Activated T-cell treated with anti-CD3 and anti-CD28 coated beads, Interleukin-2, amount 50 U/mL, for 72 hours (primary cell): Measurements from ENCODE around the gene NTRK2. TPM values are rescaled to one million over a fixed set of nuclear protein-coding genes. Genes with fewer than 3 reads are reported as not detected.
"Not testable (repeated sequence)": the region's sequence is repeated elsewhere in the genome, so short reads cannot be mapped to it uniquely, and the experiment has no call there.

Source experiments
- ATAC-seq, 2 donors: fragments of 150-1000 bp; cut with Tn5 transposase; replicated peaks in 1 of 2; 2 replicates each; pipeline ENCODE4 v1.10.0; 2021; ENCODE audit warnings: moderate library complexity in 2 of 2, mild to moderate bottlenecking in 1 of 2
- DNase-seq, 2 donors: peaks; one replicate each; pipeline ENCODE4 v3.0.0; 2021 to 2022; ENCODE audit warnings: mixed read lengths in 1 of 2
- H3K27ac Mint-ChIP-seq: one replicate; pipeline ENCODE4 v1.8.0; 2022; ENCODE audit warnings: mild to moderate bottlenecking, moderate library complexity, mixed read lengths
- H3K27me3 Mint-ChIP-seq: one replicate; pipeline ENCODE4 v1.8.0; 2022; ENCODE audit warnings: low read depth, mixed read lengths
- H3K36me3 Mint-ChIP-seq, 2 donors: one replicate each; pipeline ENCODE4 v1.8.0; 2022; ENCODE audit warnings: mixed read lengths in 2 of 2, mild to moderate bottlenecking in 1 of 2; ENCODE audit not compliant: insufficient read depth in 2 of 2
- H3K4me1 Mint-ChIP-seq: one replicate; pipeline ENCODE4 v1.8.0; 2022; ENCODE audit warnings: low read depth, mixed read lengths
- H3K4me3 Mint-ChIP-seq, 2 donors: one replicate each; pipeline ENCODE4 v1.8.0; 2022; ENCODE audit warnings: mild to moderate bottlenecking in 2 of 2, mixed read lengths in 2 of 2, moderate library complexity in 2 of 2
- H3K9me3 Mint-ChIP-seq, 2 donors: one replicate each; pipeline ENCODE4 v1.8.0; 2022; ENCODE audit warnings: mixed read lengths in 2 of 2
- total RNA-seq, 2 donors: library from RNA; stranded (reverse); gene quantifications; one replicate each; pipeline ENCODE4 v1.2.3, GENCODE V29; 2022

Gene NTRK2
- total RNA-seq, 2 donors from 2014 or later = 0.41 to 3.3 TPM

- Mint-ChIP-seq H3K27me3 (no peaks in the 10 kb centered on the region), H3K9me3 (no peaks in the 10 kb centered on the region), H3K4me1 (no peaks in the 10 kb centered on the region), H3K4me3 (no peak overlapping the region), H3K36me3 (no peaks in the 10 kb centered on the region), H3K27ac (no peak overlapping the region)
- ATAC-seq = no peak
- no peak for DNase-seq
Observed at GRCh38 chr9:85045271-85045670, 375.7 kb downstream of the NTRK2 start.

GRCh38 chr9:85046475-85046874 is 376.9 kb downstream of the NTRK2 start:
- ATAC-seq (no peak), DNase-seq (no peak)
- no peak overlapping the region for H3K27ac Mint-ChIP-seq
- H3K4me3 Mint-ChIP-seq = no peak overlapping the region
- no peaks in the 10 kb centered on the region for H3K9me3 Mint-ChIP-seq
- H3K4me1 Mint-ChIP-seq = no peaks in the 10 kb centered on the region
- no peaks in the 10 kb centered on the region for H3K36me3 Mint-ChIP-seq
- H3K27me3 Mint-ChIP-seq = no peaks in the 10 kb centered on the region

GRCh38 chr9:85053206-85053786 is 383.8 kb downstream of the NTRK2 start:
- Mint-ChIP-seq H3K27me3 (peaks cover 8% of the 10 kb centered on the region), H3K36me3 (no peaks in the 10 kb centered on the region), H3K27ac (no peak overlapping the region), H3K4me1 (no peaks in the 10 kb centered on the region), H3K9me3 (no peaks in the 10 kb centered on the region), H3K4me3 (no peak overlapping the region)
- ATAC-seq (no peak), DNase-seq (no peak)

- Mint-ChIP-seq H3K27me3 (peaks cover 8% of the 10 kb centered on the region), H3K4me1 (no peaks in the 10 kb centered on the region), H3K9me3 (no peaks in the 10 kb centered on the region)
Observed at GRCh38 chr9:85054017-85054416, 384.5 kb downstream of the NTRK2 start.

GRCh38 chr9:85055506-85056202 is 386.1 kb downstream of the NTRK2 start:
- DNase-seq (no peak), ATAC-seq (no peak)
- Mint-ChIP-seq H3K27ac (no peak overlapping the region), H3K4me3 (no peak overlapping the region), H3K4me1 (no peaks in the 10 kb centered on the region), H3K9me3 (no peaks in the 10 kb centered on the region), H3K36me3 (no peaks in the 10 kb centered on the region), H3K27me3 (peaks cover 8% of the 10 kb centered on the region)

More at GRCh38 chr9:85054017-85054416, 384.5 kb downstream of the NTRK2 start:
- no peak for ATAC-seq
- Mint-ChIP-seq H3K27ac (no peak overlapping the region), H3K36me3 (no peaks in the 10 kb centered on the region), H3K4me3 (no peak overlapping the region)
- no peak for DNase-seq

- Mint-ChIP-seq H3K4me1 (no peaks in the 10 kb centered on the region), H3K36me3 (no peaks in the 10 kb centered on the region), H3K27me3 (peaks cover 8% of the 10 kb centered on the region), H3K4me3 (no peak overlapping the region), H3K9me3 (no peaks in the 10 kb centered on the region), H3K27ac (no peak overlapping the region)
- ATAC-seq (no peak), DNase-seq (no peak)
Observed at GRCh38 chr9:85056203-85056572, 386.7 kb downstream of the NTRK2 start.

- Mint-ChIP-seq H3K4me3 (no peak overlapping the region), H3K4me1 (no peaks in the 10 kb centered on the region), H3K36me3 (no peaks in the 10 kb centered on the region), H3K27me3 (no peaks in the 10 kb centered on the region), H3K9me3 (no peaks in the 10 kb centered on the region), H3K27ac (no peak overlapping the region)
- ATAC-seq = no peak
- DNase-seq = no peak
Observed at GRCh38 chr9:85061969-85062368, 392.4 kb downstream of the NTRK2 start.

- Mint-ChIP-seq H3K9me3 (no peaks in the 10 kb centered on the region), H3K27me3 (no peaks in the 10 kb centered on the region), H3K4me3 (no peak overlapping the region), H3K36me3 (no peaks in the 10 kb centered on the region), H3K4me1 (no peaks in the 10 kb centered on the region), H3K27ac (no peak overlapping the region)
- no peak for DNase-seq
- ATAC-seq = no peak
Observed at GRCh38 chr9:85062385-85063022, 393.0 kb downstream of the NTRK2 start.

- Mint-ChIP-seq H3K4me3 (no peak overlapping the region), H3K36me3 (no peaks in the 10 kb centered on the region), H3K27me3 (no peaks in the 10 kb centered on the region), H3K27ac (no peak overlapping the region), H3K4me1 (no peaks in the 10 kb centered on the region), H3K9me3 (peaks cover 0 to 3% of the 10 kb centered on the region in 2 donors)
- no peak for DNase-seq
- ATAC-seq = no peak
Observed at GRCh38 chr9:85064811-85065371, 395.4 kb downstream of the NTRK2 start.

GRCh38 chr9:85067792-85068191 is 398.3 kb downstream of the NTRK2 start:
- Mint-ChIP-seq H3K9me3 (peaks cover 2 to 3% of the 10 kb centered on the region in 2 donors), H3K36me3 (no peaks in the 10 kb centered on the region), H3K4me3 (no peak overlapping the region), H3K4me1 (no peaks in the 10 kb centered on the region), H3K27ac (no peak overlapping the region), H3K27me3 (no peaks in the 10 kb centered on the region)
- DNase-seq = no peak
- no peak for ATAC-seq

- H3K4me3 Mint-ChIP-seq, H3K4me1 Mint-ChIP-seq, H3K36me3 Mint-ChIP-seq, ATAC-seq, H3K27me3 Mint-ChIP-seq, H3K27ac Mint-ChIP-seq, H3K9me3 Mint-ChIP-seq, DNase-seq: not testable (repeated sequence)
Observed at GRCh38 chr9:85069421-85069820, 399.9 kb downstream of the NTRK2 start.
